ENCODE results near the gene PSENEN. TPM values are rescaled to one million over a fixed set of nuclear protein-coding genes. Genes with fewer than 3 reads are reported as not detected.
A peak's percentile ranks its signal among the peaks of the same experiment; 100 is the strongest.

The PSENEN gene
- total RNA-seq, 2 experiments from 2014 or later, result 37.2 to 41.3 TPM

- Mint-ChIP-seq H3K9me3 (peaks cover 2% of the 10 kb centered on the region), H3K27ac (peak overlapping the region; percentile 100), H3K36me3 (ENCODE audit: low read depth) (peaks cover 46% of the 10 kb centered on the region), H3K27me3 (no peaks in the 10 kb centered on the region), H3K4me3 (peak overlapping the region; percentile 83), H3K4me1 (ENCODE audit: low read depth) (peaks cover 38% of the 10 kb centered on the region)
- CTCF ChIA-PET, result interaction anchor here (1.0 to 6.4 kb wide), 8 partner anchors 14 to 69 kb away, joined by 3 to 137 read pairs (median 6); partner anchors contain the start of genes IGFLR1, LIN37, PSENEN and U2AF1L4
- ATAC-seq, result peak; percentile 32
- peak; percentile 95 for DNase-seq
- no peak for TF ChIP-seq CTCF (IDR thresholded peaks at IDR 0.05)
- POLR2A ChIA-PET, result interaction anchor here (0.7 to 8.8 kb wide), 16 partner anchors 7 to 218 kb away, joined by 3 to 215 read pairs (median 4); partner anchors contain the start of genes HSPB6, IGFLR1, LIN37 and PROSER3
- intact Hi-C loops (cut with micrococcal nuclease), result loop anchor here (2.0 to 10.0 kb wide), 3 partner anchors 34 to 222 kb away; partner anchors contain the start of genes HCST, LIN37, LRFN3 and PSENEN
These were observed 32.6 kb upstream of the PSENEN start for GRCh38 chr19:35712567-35713505.

- peaks cover 47% of the 10 kb centered on the region for H3K36me3 Mint-ChIP-seq (ENCODE audit: low read depth)
- ChIA-PET POLR2A (interaction anchor here (0.7 to 8.8 kb wide), 13 partner anchors 8 to 217 kb away, joined by 3 to 215 read pairs (median 4); partner anchors contain the start of genes HSPB6, IGFLR1, LIN37 and PROSER3), CTCF (interaction anchor here (1.0 to 6.4 kb wide), 8 partner anchors 14 to 69 kb away, joined by 3 to 137 read pairs (median 6); partner anchors contain the start of genes IGFLR1, LIN37, PSENEN and U2AF1L4)
- intact Hi-C loops (cut with micrococcal nuclease), result loop anchor here (2.0 to 10.0 kb wide), 3 partner anchors 34 to 221 kb away; partner anchors contain the start of genes HCST, LIN37, LRFN3 and PSENEN
- DNase-seq (no peak), ATAC-seq (no peak)
- peaks cover 2% of the 10 kb centered on the region for H3K9me3 Mint-ChIP-seq
- peak overlapping the region; percentile 100 for H3K27ac Mint-ChIP-seq
- no peaks in the 10 kb centered on the region for H3K27me3 Mint-ChIP-seq
- peak overlapping the region; percentile 83 for H3K4me3 Mint-ChIP-seq
- H3K4me1 Mint-ChIP-seq (ENCODE audit: low read depth), result peaks cover 31% of the 10 kb centered on the region
- no peak for TF ChIP-seq CTCF (IDR thresholded peaks at IDR 0.05)
These were observed 32.0 kb upstream of the PSENEN start for GRCh38 chr19:35713506-35713850.

- intact Hi-C loops (cut with micrococcal nuclease), result loop anchor here (1.0 to 10.0 kb wide), 4 partner anchors 20 to 221 kb away; partner anchors contain the start of genes HCST, LIN37, LRFN3 and PSENEN
- H3K4me1 Mint-ChIP-seq (ENCODE audit: low read depth), result peaks cover 32% of the 10 kb centered on the region
- CTCF ChIA-PET, result interaction anchor here (0.8 to 6.4 kb wide), 11 partner anchors 9 to 165 kb away, joined by 3 to 137 read pairs (median 4); partner anchors contain the start of genes IGFLR1, LIN37, PSENEN and U2AF1L4
- H3K4me3 Mint-ChIP-seq, result peak overlapping the region; percentile 83
- no peak for DNase-seq
- H3K36me3 Mint-ChIP-seq (ENCODE audit: low read depth), result peaks cover 52% of the 10 kb centered on the region
- no peaks in the 10 kb centered on the region for H3K27me3 Mint-ChIP-seq
- no peak for TF ChIP-seq CTCF (IDR thresholded peaks at IDR 0.05)
- peak overlapping the region; percentile 100 for H3K27ac Mint-ChIP-seq
- peaks cover 2% of the 10 kb centered on the region for H3K9me3 Mint-ChIP-seq
- no peak for ATAC-seq
- POLR2A ChIA-PET, result interaction anchor here (0.8 to 8.8 kb wide), 10 partner anchors 8 to 217 kb away, joined by 3 to 215 read pairs (median 6); partner anchors contain the start of genes COX6B1, IGFLR1, LIN37 and PSENEN
These were observed 31.5 kb upstream of the PSENEN start for GRCh38 chr19:35713904-35714495.

DNA sequence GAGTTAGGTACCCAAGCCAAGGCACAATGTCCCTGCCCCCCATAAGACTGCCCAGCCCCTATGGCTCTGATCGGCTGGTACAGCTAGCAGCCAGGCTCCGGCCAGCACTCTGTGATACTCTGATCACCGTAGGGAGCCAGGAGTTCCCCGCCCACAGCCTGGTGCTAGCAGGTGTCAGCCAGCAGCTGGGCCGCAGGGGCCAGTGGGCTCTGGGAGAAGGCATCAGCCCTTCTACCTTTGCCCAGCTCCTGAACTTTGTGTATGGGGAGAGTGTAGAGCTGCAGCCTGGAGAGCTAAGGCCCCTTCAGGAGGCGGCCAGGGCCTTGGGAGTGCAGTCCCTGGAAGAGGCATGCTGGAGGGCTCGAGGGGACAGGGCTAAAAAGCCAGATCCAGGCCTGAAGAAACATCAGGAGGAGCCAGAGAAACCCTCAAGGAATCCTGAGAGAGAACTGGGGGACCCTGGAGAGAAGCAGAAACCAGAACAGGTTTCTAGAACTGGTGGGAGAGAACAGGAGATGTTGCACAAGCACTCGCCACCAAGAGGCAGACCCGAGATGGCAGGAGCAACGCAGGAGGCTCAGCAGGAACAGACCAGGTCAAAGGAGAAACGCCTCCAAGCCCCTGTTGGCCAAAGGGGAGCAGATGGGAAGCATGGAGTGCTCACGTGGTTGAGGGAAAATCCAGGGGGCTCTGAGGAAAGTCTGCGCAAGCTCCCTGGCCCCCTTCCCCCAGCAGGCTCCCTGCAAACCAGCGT lies 30.7 kb upstream of the PSENEN start:
- TF ChIP-seq CTCF (IDR thresholded peaks at IDR 0.05), result no peak
- H3K9me3 Mint-ChIP-seq, result peaks cover 2% of the 10 kb centered on the region
- POLR2A ChIA-PET, result interaction anchor here (0.6 to 8.8 kb wide), 12 partner anchors 9 to 106 kb away, joined by 3 to 215 read pairs (median 4); partner anchors contain the start of genes COX6B1, HSPB6, IGFLR1 and LIN37
- intact Hi-C loops (cut with micrococcal nuclease), result loop anchor here (1.0 to 10.0 kb wide), 3 partner anchors 20 to 220 kb away; partner anchors contain the start of genes LIN37, LRFN3, PSENEN and U2AF1L4
- CTCF ChIA-PET, result interaction anchor here (0.8 to 6.4 kb wide), 9 partner anchors 10 to 165 kb away, joined by 3 to 137 read pairs (median 5); partner anchors contain the start of genes IGFLR1, LIN37, PSENEN and U2AF1L4
- H3K36me3 Mint-ChIP-seq (ENCODE audit: low read depth), result peaks cover 59% of the 10 kb centered on the region
- peak overlapping the region; percentile 83 for H3K4me3 Mint-ChIP-seq
- H3K4me1 Mint-ChIP-seq (ENCODE audit: low read depth), result peaks cover 34% of the 10 kb centered on the region
- peak overlapping the region; percentile 100 for H3K27ac Mint-ChIP-seq
- DNase-seq, result peak; percentile 72
- ATAC-seq, result no peak
- no peaks in the 10 kb centered on the region for H3K27me3 Mint-ChIP-seq
